PC-3 (cell line): Measurements from ENCODE around the gene LRCOL1.

Source experiments
- CTCF ChIP-seq: fragments of 300-600 bp; sonication (generic); conservative IDR thresholded peaks from 2 replicates; pipeline ENCODE4 v1.5.1; 2017; ENCODE audit warnings: antibody characterized with exemption, low read depth, mild to moderate bottlenecking, low read length
- EZH2 ChIP-seq: fragments of 300-600 bp; sonication (generic); IDR thresholded peaks from one replicate; pipeline ENCODE4 v1.6.1; 2017; ENCODE audit warnings: antibody characterized with exemption, mild to moderate bottlenecking, low read length; ENCODE audit not compliant: unreplicated experiment

- TF ChIP-seq CTCF (no peak), EZH2 (no peak)
Observed at GRCh38 chr12:132576701-132577100, 33.7 kb downstream of the LRCOL1 start.
